Fibroblast of villous mesenchyme (primary cell): ENCODE results near the gene FBRS. TPM values are rescaled to one million over a fixed set of nuclear protein-coding genes. Genes with fewer than 3 reads are reported as not detected.
A peak's percentile ranks its signal among the peaks of the same experiment; 100 is the strongest.

Experiments used
- DNase-seq: peaks from one replicate; pipeline ENCODE4 v3.0.0-alpha.2; 2010; ENCODE audit warnings: low read depth
- H3K4me3 ChIP-seq: 2 replicates; pipeline ENCODE4 v1.5.1; 2011; ENCODE audit warnings: low read depth, mild to moderate bottlenecking, low read length
- total RNA-seq: library from RNA; depleted of rRNA; stranded (reverse); fragments of >200 nt; gene quantifications from 2 replicates; pipeline ENCODE4 v1.2.3, GENCODE V29; 2012
- TF ChIP-seq, protein P1 (sequence below): IDR thresholded peaks from 2 replicates; pipeline ENCODE4 v1.5.1; 2012; ENCODE audit warnings: low read depth, mild to moderate bottlenecking, low read length; ENCODE audit not compliant: insufficient read depth

Gene FBRS
- total RNA-seq, 1 donor = 30.2 TPM

DNA sequence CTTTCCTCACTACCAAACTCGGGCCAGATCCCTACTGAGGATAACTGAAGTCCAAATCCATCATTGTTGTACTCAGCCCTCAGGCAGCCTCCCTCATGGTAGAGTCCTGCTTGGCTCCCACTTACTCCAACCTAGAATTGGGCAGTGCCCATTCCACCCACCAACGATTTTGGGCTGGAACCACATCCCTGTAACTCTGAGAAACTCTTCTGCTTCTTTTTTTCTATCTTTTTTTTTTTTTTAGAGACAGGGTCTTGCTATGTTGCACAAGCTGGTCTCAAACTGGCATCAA is 6.3 kb upstream of the FBRS start:
- TF ChIP-seq, protein P1, sequence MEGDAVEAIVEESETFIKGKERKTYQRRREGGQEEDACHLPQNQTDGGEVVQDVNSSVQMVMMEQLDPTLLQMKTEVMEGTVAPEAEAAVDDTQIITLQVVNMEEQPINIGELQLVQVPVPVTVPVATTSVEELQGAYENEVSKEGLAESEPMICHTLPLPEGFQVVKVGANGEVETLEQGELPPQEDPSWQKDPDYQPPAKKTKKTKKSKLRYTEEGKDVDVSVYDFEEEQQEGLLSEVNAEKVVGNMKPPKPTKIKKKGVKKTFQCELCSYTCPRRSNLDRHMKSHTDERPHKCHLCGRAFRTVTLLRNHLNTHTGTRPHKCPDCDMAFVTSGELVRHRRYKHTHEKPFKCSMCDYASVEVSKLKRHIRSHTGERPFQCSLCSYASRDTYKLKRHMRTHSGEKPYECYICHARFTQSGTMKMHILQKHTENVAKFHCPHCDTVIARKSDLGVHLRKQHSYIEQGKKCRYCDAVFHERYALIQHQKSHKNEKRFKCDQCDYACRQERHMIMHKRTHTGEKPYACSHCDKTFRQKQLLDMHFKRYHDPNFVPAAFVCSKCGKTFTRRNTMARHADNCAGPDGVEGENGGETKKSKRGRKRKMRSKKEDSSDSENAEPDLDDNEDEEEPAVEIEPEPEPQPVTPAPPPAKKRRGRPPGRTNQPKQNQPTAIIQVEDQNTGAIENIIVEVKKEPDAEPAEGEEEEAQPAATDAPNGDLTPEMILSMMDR = no peak
- H3K4me3 ChIP-seq = peak overlapping the region; percentile 89
- DNase-seq = no peak

DNA sequence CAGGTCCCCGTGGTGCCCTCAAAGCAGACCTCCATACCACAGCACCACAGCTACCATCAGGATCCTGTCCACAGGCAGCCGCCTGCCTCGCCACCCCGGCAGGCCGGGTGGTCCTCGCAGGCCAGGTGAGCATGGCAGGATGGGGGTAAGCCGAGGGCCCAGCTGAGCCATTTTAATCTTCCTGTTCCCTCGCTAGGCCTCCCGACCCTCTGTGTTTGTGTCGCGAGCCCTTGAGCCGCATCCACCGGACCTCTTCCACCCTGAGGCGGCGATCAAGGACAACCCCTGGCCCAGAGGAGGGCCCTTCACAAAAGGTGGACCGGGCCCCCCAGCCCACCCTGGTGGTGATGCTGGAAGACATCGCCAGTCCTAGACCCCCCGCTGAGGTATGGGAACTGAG is 5.5 kb upstream of the FBRS start:
- no peak overlapping the region for H3K4me3 ChIP-seq
- DNase-seq = no peak
- TF ChIP-seq, protein P1 = no peak

DNA sequence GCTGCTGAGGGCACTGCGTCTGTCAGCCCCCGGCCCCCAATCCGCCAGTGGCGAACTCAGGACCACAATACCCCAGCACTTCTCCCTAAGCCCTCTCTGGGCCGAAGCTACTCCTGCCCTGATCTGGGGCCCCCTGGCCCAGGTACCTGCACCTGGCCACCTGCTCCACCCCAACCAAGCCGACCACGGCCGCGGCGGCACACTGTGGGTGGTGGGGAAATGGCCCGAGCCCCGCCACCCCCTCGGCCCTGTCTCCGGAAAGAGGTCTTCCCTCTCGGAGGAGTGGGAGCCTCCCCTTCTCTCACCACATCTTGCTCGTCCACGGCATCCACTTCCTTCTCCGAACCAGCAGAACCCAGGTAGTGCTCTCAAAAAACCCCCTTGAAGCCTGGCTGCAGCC is 3.4 kb upstream of the FBRS start:
- H3K4me3 ChIP-seq = no peak overlapping the region
- TF ChIP-seq, protein P1 = no peak
- DNase-seq = no peak

DNA sequence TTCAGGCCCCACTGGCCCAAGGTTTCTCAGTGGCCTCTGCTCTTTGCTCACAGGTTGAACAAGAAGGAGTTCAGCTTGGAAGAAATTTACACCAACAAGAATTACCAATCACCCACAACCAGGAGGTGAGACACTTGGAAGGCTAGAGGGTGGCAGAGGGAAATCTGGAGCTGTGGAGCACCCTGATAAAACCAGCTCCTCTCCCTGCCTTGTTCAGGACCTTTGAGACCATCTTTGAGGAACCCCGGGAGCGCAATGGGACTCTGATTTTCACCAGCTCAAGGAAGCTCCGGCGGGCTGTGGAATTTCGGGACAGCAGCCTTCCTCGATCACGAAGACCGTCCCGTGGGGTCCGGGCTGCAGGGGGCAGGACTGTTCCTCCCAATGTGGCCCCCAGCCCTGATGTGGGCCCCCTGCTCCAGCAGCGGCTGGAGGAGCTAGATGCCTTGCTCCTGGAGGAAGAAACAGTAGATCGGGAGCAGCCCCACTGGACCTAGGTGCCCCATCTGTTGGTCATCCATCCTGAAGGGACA is 2.4 kb upstream of the FBRS start:
- TF ChIP-seq, protein P1 = no peak
- H3K4me3 ChIP-seq = no peak overlapping the region
- no peak for DNase-seq

DNA sequence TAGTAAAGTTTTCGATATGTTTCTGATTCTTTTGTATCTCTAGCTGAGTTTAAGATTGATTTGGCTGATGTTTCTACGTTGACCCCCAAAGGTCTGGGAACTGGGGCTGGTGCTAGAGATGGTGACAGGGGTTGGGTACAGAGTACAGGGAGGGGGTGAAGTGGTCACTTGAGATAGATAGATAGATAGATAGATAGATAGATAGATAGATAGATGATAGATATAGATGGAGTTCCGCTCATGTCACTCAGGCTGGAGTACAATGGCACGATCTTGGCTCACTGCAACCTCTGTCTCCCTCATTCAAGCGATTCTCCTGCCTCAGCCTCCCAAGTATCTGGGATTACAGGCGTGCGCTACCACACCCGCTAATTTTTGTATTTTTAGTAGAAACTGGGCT is 1.8 kb upstream of the FBRS start:
- TF ChIP-seq, protein P1 = no peak
- no peak for DNase-seq
- no peak overlapping the region for H3K4me3 ChIP-seq

DNA sequence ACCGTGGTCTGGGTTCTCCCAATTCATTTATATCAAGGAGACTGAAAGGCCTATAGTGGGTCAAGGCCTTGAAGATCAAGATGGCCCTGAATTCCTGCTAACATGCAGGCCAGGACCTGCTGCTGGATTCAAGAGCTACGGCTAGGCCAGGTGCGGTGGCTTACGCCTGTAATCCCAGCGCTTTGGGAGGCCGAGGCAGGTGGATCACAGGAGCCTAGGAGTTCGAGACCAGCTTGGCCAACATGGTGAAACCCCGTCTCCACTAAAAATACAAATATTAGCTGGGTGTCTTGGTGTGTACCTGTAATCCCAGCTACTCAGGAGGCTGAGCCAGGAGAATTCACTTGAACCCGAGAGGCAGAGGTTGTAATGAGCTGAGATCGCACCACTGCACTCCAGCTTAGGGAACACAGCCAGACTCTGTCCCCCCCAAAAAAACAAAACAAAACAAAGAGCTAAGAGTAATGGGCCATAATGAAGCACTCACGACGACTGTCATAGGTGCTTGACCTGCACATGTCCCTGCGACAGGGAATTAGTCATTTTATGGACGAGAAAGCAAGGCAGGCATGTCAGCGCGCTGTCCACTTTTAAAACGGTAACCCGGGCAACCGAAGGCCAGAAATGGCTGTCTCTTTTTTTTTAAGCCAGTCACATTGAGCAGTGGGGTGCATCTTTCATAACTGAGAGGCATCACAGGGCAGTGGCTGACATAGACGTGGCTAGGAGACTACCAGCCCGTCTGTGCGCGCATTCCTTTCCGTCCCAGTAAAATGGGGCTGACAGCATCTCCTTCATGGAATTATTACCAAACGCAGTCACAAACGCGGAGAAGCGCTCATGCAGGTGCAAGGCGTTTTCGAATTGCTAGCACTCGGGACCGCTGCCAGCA is 1.0 kb upstream of the FBRS start:
- TF ChIP-seq, protein P1 = no peak
- peak overlapping the region; percentile 59 for H3K4me3 ChIP-seq
- DNase-seq = no peak
